ENCODE measurements around the gene RPP40.
"Not testable (repeated sequence)": the region's sequence is repeated elsewhere in the genome, so short reads cannot be mapped to it uniquely, and the experiment has no call there.

Gene RPP40

GRCh38 chr6:5003604-5004372 is at the start of gene RPP40:
Gene RPP40 (minus strand): TSS chr6:5004037. CDS start chr6:5004002, 35 bp downstream.
- peak; percentile 95 to 98 for DNase-seq

DNA sequence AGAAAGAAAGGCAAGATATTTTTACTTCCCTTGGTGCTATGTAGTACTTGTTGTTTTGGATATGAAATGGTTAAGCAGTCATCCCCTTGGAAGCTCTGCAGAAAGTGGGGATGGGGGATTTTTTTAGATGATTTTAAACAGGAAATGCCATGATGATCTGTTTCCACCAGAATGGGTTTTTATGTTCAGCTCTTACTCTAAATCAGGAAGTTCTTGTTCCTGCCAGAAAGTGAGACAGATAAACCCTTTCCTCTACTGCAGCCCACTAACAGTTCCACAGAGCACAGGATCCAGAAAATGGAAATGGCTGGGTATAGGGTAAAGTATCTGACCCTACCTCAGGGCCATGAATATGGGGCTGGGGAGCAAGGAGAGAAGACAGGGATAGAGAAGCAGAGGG is 49.2 kb upstream of the RPP40 start:
- DNase-seq = no peak

GRCh38 chr6:5051394-5051793 is 47.6 kb upstream of the RPP40 start:
- DNase-seq = no peak

GRCh38 chr6:5050009-5050408 is 46.2 kb upstream of the RPP40 start:
- no peak for DNase-seq

GRCh38 chr6:5046430-5046829 is 42.6 kb upstream of the RPP40 start:
- DNase-seq = no peak

- DNase-seq = no peak
Measured at GRCh38 chr6:5045416-5045815, 41.6 kb upstream of the RPP40 start.

DNA sequence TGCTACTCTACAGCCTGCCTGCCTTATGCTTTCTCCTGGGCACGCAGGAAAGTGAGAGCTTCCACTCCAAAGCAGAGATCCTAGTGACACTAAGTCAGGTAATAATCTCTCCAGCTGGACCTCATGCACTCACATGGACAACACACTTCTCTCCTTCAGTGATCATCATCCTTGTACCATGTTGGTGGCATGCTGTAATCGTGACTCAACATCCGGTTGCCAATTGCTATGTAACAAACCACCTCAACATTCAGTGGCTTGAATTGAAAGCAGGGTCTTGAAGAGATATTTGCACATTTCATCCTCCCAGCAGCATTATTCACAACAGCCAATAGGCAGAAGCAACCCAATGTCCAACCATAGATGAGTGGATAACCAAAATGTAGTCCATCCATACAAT is 41.0 kb upstream of the RPP40 start:
- no peak for DNase-seq

DNA sequence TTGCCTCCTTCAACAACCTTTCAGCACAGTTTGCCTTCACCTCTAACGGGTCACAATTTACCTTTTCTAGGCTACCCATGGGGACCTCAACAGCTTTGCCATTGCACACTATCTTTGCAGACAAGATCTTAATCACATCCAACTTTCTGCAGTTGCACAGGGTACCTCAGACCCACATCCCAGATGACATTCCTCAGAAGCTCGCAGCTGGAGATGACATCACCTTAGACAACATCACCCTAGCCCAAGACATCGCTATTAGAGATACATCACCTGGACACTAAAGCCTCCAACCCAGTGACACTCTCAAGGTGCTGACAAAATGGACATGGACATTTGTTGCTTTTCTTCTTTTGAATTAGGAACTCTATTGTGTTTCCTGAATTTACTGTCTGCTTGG is 38.6 kb upstream of the RPP40 start:
- DNase-seq = no peak

DNA sequence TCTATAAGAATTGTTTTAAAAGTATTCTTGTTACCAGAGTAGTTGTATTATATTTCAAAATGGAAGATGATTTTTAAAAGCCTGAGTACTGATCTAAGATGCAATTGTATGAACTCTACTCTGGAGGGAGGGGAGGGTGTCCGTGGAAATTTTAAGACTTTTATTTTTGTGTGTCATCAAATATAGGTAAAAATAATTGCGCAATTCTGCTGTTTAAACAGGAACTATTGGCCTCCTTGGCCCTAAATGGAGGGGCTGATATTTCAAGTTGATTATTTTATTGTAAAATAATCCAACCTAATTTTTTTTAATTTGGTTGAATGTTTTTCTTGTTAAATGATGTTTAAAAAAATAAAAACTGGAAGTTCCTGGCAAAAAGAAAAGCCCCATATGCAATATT is 38.1 kb upstream of the RPP40 start:
- DNase-seq = no peak

- DNase-seq = no peak
Measured at GRCh38 chr6:5036269-5036668, 32.4 kb upstream of the RPP40 start.

- no peak for DNase-seq
Measured at GRCh38 chr6:5034736-5035135, 30.9 kb upstream of the RPP40 start.

- no peak for DNase-seq
Measured at GRCh38 chr6:5034328-5034727, 30.5 kb upstream of the RPP40 start.

GRCh38 chr6:5033214-5033904 is 29.5 kb upstream of the RPP40 start:
- DNase-seq = not testable (repeated sequence)

DNA sequence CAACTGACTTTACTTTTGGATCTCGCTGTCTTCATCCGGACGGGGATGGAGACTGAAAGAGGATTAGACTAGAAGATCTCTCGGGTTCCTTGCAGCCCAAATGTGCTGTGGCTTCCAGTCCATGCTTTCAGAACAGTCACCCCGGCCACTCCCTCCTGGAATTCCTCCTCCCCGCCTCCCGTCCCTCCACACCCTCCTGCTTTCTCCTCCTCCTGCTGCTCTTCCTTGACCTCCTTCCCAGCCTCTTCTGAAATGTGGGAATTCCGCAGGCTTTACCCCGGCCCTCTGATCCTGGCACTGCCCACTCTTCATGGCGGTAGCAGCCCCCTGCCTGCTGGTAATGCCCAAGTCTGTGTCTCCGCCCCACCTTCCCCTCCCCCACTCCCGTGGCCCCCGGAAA is 28.9 kb upstream of the RPP40 start:
- not testable (repeated sequence) for DNase-seq

DNA sequence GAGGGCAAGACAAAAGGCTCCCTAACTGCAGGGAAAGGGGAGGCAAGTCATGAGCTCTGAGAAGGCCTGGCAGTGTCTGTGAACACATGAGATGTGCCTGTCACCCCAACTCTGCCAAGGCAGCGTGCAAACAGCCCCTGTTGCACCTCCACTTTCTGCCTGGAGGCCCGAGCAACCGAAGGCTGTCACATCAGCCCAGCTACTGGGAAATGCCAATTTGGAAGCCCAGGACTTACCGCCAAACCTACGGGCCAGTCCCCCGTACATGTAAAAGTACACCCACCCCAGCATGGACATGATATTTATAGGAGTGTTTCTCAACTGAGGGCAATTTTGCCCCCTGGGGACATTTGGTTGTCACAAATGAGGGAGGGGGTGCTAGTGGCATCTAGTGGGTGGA is 27.3 kb upstream of the RPP40 start:
- DNase-seq = no peak

GRCh38 chr6:5030596-5031136 is 26.8 kb upstream of the RPP40 start:
- peak; percentile 78 to 80 for DNase-seq

GRCh38 chr6:5029609-5030008 is 25.8 kb upstream of the RPP40 start:
- DNase-seq = no peak

DNA sequence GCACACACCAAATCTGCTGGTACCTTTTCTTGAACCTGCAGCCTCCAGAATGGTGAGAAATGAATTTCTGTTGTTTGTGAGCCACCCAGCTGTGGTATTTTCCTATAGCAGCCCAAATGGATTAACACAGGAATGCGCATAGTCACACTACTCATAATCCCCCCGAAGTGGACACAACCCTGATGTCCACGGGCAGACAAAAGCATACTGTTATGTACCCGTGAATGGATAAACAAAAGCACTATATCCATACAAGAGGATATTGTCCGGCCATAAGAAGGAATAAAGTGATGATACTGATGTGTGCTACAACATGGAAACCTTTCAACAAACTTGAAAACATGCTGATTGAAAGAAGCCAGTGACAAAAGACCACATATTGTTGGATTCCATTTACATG is 25.1 kb upstream of the RPP40 start:
- no peak for DNase-seq

DNA sequence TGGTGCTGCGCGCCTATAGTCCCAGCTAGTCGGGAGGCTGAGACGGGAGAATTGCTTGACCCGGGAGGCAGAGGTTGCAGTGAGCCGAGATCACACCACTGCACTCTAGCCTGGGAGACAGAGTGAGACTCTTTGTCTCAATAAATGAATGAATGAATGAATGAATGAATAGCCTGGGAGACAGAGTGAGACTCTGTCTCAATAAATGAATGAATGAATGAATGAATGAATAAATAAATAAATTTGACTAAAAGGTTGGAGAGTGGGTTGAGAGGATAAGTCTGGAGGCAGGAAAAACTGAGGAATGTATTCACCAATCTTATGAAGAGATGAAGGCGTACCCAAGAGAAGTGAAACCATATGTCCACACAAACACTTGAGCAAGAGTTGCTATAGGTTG is 24.5 kb upstream of the RPP40 start:
- no peak for DNase-seq

- DNase-seq = no peak
Measured at GRCh38 chr6:5025911-5026819, 22.3 kb upstream of the RPP40 start.

DNA sequence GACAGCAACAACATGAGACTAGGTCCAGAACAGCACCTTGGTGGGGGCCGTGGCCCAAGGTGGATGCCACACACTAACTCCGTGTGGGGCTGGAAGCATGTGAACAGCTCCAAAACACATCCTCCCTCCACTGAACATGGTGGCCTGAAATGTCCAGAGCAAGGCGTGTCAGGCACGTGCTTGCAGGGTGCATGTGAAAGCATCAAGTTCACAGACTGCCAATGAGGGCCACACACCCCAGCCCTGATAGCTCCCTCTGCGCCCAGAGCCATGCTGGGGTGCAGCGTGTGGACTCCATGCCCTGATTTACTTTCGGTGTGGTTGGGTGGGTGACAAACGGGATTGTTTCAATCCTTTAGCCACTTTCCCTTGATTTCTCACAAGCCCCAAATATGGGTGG is 20.1 kb upstream of the RPP40 start:
- DNase-seq = no peak

DNA sequence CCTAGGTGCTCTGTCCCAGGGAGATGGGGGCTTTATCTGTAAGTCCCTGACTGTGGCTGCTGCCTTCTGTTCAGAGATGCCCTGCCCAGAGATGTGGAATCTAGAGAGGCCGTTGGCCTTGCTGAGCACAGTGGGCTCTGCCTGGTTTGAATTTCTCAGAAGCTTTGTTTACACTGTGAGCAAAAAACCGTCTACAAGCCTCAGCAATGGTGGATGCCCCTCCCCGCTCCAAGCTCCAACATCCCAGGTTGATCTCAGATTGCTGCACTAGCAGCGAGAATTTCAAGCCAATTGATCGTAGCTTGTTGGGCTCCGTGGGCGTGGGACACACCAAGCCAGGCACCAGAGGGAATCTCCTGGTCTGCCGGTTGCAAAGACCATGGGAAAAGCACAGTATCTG is 16.3 kb upstream of the RPP40 start:
- DNase-seq = no peak

- no peak for DNase-seq
Measured at GRCh38 chr6:5014072-5014561, 10.3 kb upstream of the RPP40 start.
